Panc1 (cell line): ENCODE data around the gene SIK3. TPM values are rescaled to one million over a fixed set of nuclear protein-coding genes. Genes with fewer than 3 reads are reported as not detected.

Experiments
- ATAC-seq: fragments of 200-7000 bp; cut with Tn5 transposase; 2 replicates; pipeline ENCODE4 v1.9.1; 2020; ENCODE audit warnings: mild to moderate bottlenecking, moderate library complexity
- BruUV-seq: library from RNA; stranded (reverse); fragments of 400-500 nt; replicated peaks from 2 replicates; lab custom pipeline; 2021; lab: Mats Ljungman, UMichigan
- CTCF ChIA-PET: fragments of 300-600 bp; sonication (Branson Sonifier 250); formaldehyde crosslinking; loops from one replicate; lab custom pipeline; 2022; ENCODE audit warnings: antibody characterized with exemption; lab: Charles Lee
- POLR2A ChIA-PET: fragments of 300-600 bp; sonication (Branson Sonifier 250); formaldehyde crosslinking; loops from one replicate; lab custom pipeline; 2022; ENCODE audit warnings: antibody characterized with exemption; lab: Charles Lee
- DNase-seq: peaks from one replicate; pipeline ENCODE4 v3.0.0-alpha.2; 2010; ENCODE audit warnings: low read depth, low spot score
- H3K27ac ChIP-seq: 2 replicates; pipeline ENCODE4 v1.5.1; 2011; ENCODE audit warnings: mild to moderate bottlenecking, low read length, inconsistent platforms
- H3K27me3 ChIP-seq: fragments of 200-500 bp; sonication (Bioruptor generic); 2 replicates; pipeline ENCODE4 v1.6.0; 2014; ENCODE audit warnings: low read length, inconsistent platforms; ENCODE audit not compliant: control insufficient read depth, insufficient read depth
- H3K36me3 ChIP-seq: fragments of 200-500 bp; sonication (Bioruptor generic); 2 replicates; pipeline ENCODE4 v1.5.1; 2014; ENCODE audit warnings: inconsistent platforms, mild to moderate bottlenecking, low read length, moderate library complexity; ENCODE audit not compliant: control insufficient read depth, insufficient read depth
- H3K4me1 ChIP-seq: 2 replicates; pipeline ENCODE4 v1.5.1; 2011; ENCODE audit warnings: inconsistent platforms, mild to moderate bottlenecking, low read length, moderate library complexity; ENCODE audit not compliant: control insufficient read depth, insufficient read depth
- H3K4me3 ChIP-seq, 2 experiments: 2 replicates each; pipeline ENCODE4 v1.5.1; 2011 to 2012; ENCODE audit warnings: low read depth in 2 of 2, low read length in 2 of 2, mild to moderate bottlenecking in 2 of 2, inconsistent platforms in 1 of 2, moderate library complexity in 1 of 2
- H3K9me3 ChIP-seq: fragments of 200-500 bp; sonication (Bioruptor generic); 2 replicates; pipeline ENCODE4 v1.5.1; 2014; ENCODE audit warnings: low read depth, mild to moderate bottlenecking, inconsistent platforms, low read length, moderate library complexity; ENCODE audit not compliant: control insufficient read depth, insufficient read depth
- CTCF ChIP-seq: fragments of 450-650 bp; IDR thresholded peaks from 2 replicates; pipeline ENCODE4 v1.5.1; 2017; ENCODE audit warnings: mild to moderate bottlenecking
- POLR2AphosphoS5 ChIP-seq: IDR thresholded peaks from 2 replicates; pipeline ENCODE4 v1.6.1; 2012; ENCODE audit warnings: mild to moderate bottlenecking, low read depth, low read length, moderate library complexity
- REST ChIP-seq, 2 experiments: IDR thresholded peaks; 2 replicates each; pipeline ENCODE4 v1.6.1; 2011 to 2012; ENCODE audit warnings: low read depth in 2 of 2, control low read depth in 1 of 2, low read length in 1 of 2, mild to moderate bottlenecking in 1 of 2, moderate library complexity in 1 of 2; ENCODE audit not compliant: insufficient read depth in 1 of 2
- SIN3A ChIP-seq: IDR thresholded peaks from 2 replicates; pipeline ENCODE4 v1.6.1; 2012; ENCODE audit warnings: low read depth, mild to moderate bottlenecking, low read length, moderate library complexity, borderline replicate concordance; ENCODE audit not compliant: insufficient read depth
- TCF7L2 ChIP-seq: IDR thresholded peaks from 2 replicates; pipeline ENCODE4 v1.6.1; 2011; ENCODE audit warnings: mild to moderate bottlenecking, low read depth, low read length, inconsistent platforms
- in situ Hi-C: cut with HindIII; loops from 2 replicates; pipeline ENCODE4 v1.10.0; 2016; ENCODE audit warnings: low sequenced_read_pairs, low pct_unique_long_range_greater_than_20kb
- intact Hi-C: fragments of 100-400 bp; cut with micrococcal nuclease; formaldehyde crosslinking; loops from one replicate; pipeline ENCODE4 v1.10.0; 2022; ENCODE audit not compliant: unreplicated experiment
- total RNA-seq: library from RNA; stranded (reverse); gene quantifications from one replicate; pipeline ENCODE4 v1.2.1, GENCODE V29; 2021; ENCODE audit not compliant: unreplicated experiment

Gene SIK3
- total RNA-seq, 1 experiment from 2014 or later, result 39.7 TPM

GRCh38 chr11:116800610-116801009 lies 297.6 kb downstream of the SIK3 start:
- Histone ChIP-seq H3K27me3 (no peaks in the 10 kb centered on the region; the same call in 1 of the 2 replicates), H3K4me1 (no peaks in the 10 kb centered on the region), H3K27ac (no peak overlapping the region), H3K4me3 (no peak overlapping the region), H3K9me3 (no peaks in the 10 kb centered on the region), H3K36me3 (no peaks in the 10 kb centered on the region)
- ChIA-PET CTCF (no interaction called here), POLR2A (no interaction called here)
- intact Hi-C loops (no loop called here), in situ Hi-C loops (no loop called here)
- TF ChIP-seq TCF7L2, result no peak
- TF ChIP-seq CTCF, result no peak
- no peak for TF ChIP-seq POLR2AphosphoS5
- TF ChIP-seq REST (IDR thresholded peaks at IDR 0.05; ENCODE audit: insufficient read depth in 1 of 2, low read depth in 2 of 2, low read length in 1 of 2), result no peak
- TF ChIP-seq SIN3A, result no peak
- ATAC-seq, result no peak
- no peak for DNase-seq
- no TSS peak for BruUV-seq

- no TSS peak for BruUV-seq
- Histone ChIP-seq H3K36me3 (no peaks in the 10 kb centered on the region), H3K4me1 (no peaks in the 10 kb centered on the region), H3K27me3 (no peaks in the 10 kb centered on the region; the same call in 1 of the 2 replicates), H3K4me3 (no peak overlapping the region), H3K27ac (no peak overlapping the region), H3K9me3 (no peaks in the 10 kb centered on the region)
- CTCF ChIA-PET, result no interaction called here
- POLR2A ChIA-PET, result no interaction called here
- DNase-seq (no peak), ATAC-seq (no peak)
- TF ChIP-seq SIN3A (no peak), TCF7L2 (no peak), REST (IDR thresholded peaks at IDR 0.05; ENCODE audit: insufficient read depth in 1 of 2, low read depth in 2 of 2, low read length in 1 of 2) (no peak), CTCF (no peak), POLR2AphosphoS5 (no peak)
- intact Hi-C loops, result no loop called here
- in situ Hi-C loops, result no loop called here
Measured at GRCh38 chr11:116798368-116798767, 299.9 kb downstream of the SIK3 start.
